ENCODE data around the gene PSEN1. TPM values are rescaled to one million over a fixed set of nuclear protein-coding genes. Genes with fewer than 3 reads are reported as not detected.

The PSEN1 gene
- total and polyA plus RNA-seq, 2 of the 8 experiments (the other 6 are each of a cell fraction or from before 2014, with no cell fraction given) = 10.1 to 38.7 TPM

DNA sequence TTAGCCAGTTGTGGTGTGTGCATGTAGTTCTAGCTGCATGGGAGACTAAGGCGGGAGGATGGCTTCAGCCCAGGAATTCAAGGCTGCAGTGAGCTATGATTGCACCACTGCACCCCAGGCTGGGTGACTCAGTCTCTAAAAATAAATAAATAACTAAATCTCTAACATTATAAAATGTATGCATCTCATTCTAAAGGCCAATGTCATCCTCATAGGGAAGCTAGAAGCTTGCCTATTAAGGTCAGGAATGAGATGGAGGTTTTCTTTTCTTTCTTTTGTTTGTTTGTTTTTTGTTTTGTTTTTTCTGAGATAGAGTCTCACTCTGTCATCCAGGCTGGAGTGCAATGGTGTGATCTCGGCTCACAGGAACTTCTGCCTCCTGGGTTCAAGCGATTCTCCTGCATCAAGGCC lies 52.2 kb downstream of the PSEN1 start:
- Histone ChIP-seq H3K4ac (replicated peaks; ENCODE audit: insufficient read length, low read depth, low read length) (no peak overlapping the region), H3K36me3 (ENCODE audit: control insufficient read depth in 2 of 4, insufficient read depth in 4 of 4, low read length in 3 of 4) (peaks cover 0 to 22% (median 6%) of the 10 kb centered on the region in 4 experiments; a peak in 3 of 8 replicates), H3K9me3 (ENCODE audit: insufficient read depth in 2 of 2, low read depth in 1 of 2, low read length in 1 of 2) (no peaks in the 10 kb centered on the region; a peak in 1 of 4 replicates), H3K4me3 (ENCODE audit: extremely low read depth in 1 of 4, insufficient read depth in 2 of 4, low read depth in 3 of 4, low read length in 4 of 4) (no peak overlapping the region), H4K5ac (ENCODE audit: insufficient read length, low read depth, low read length) (no peak overlapping the region), H3K18ac (ENCODE audit: extremely low read depth, low read length) (no peak overlapping the region), H4K91ac (replicated peaks; ENCODE audit: insufficient read length, low read length) (no peak overlapping the region), H2AK5ac (ENCODE audit: low read depth, low read length) (no peak overlapping the region), H3K23ac (ENCODE audit: insufficient read length) (no peak overlapping the region), H2BK12ac (ENCODE audit: low read depth, low read length) (no peak overlapping the region), H3K9ac (replicated peaks in 1 of 4; ENCODE audit: extremely low read depth in 1 of 4, low read depth in 3 of 4, low read length in 3 of 4) (no peak overlapping the region), H4K8ac (ENCODE audit: extremely low read depth, insufficient read depth, low read length) (no peak overlapping the region), H3K23me2 (ENCODE audit: low read depth, low read length) (no peaks in the 10 kb centered on the region), H2BK20ac (ENCODE audit: low read length) (no peak overlapping the region), H3K27me3 (replicated peaks in 1 of 4; ENCODE audit: control insufficient read depth in 3 of 4, extremely low read depth in 1 of 4, insufficient read depth in 3 of 4, low read length in 3 of 4) (no peaks in the 10 kb centered on the region), H3K79me2 (ENCODE audit: control insufficient read depth in 1 of 2, insufficient read depth in 2 of 2, low read length in 2 of 2) (no peaks in the 10 kb centered on the region), H2BK15ac (ENCODE audit: low read length) (no peak overlapping the region), H3K4me1 (replicated peaks in 1 of 4; ENCODE audit: control insufficient read depth in 3 of 4, insufficient read depth in 4 of 4, low read length in 3 of 4) (no peaks in the 10 kb centered on the region), H3K4me2 (ENCODE audit: insufficient read depth in 1 of 2, low read depth in 2 of 2, low read length in 2 of 2) (no peak overlapping the region), H3K56ac (replicated peaks; ENCODE audit: insufficient read length, low read depth, low read length) (no peak overlapping the region), H4K20me1 (replicated peaks in 1 of 2; ENCODE audit: control insufficient read depth in 1 of 2, insufficient read depth in 2 of 2, low read length in 2 of 2) (no peaks in the 10 kb centered on the region), H2BK5ac (ENCODE audit: low read depth, low read length) (no peak overlapping the region), H2BK120ac (replicated peaks; ENCODE audit: low read depth, low read length) (no peak overlapping the region), H3K79me1 (ENCODE audit: low read depth, low read length) (no peaks in the 10 kb centered on the region), H3K14ac (ENCODE audit: insufficient read length) (no peak overlapping the region), H2AFZ (ENCODE audit: low read length) (no peak overlapping the region), H3K27ac (ENCODE audit: low read depth, low read length) (no peak overlapping the region)
- POLR2A ChIA-PET (ENCODE audit: partially characterized antibody) = no interaction called here
- DNase-seq (ENCODE audit: low read depth in 1 of 2, low spot score in 2 of 2) = no peak
- CTCF ChIA-PET (ENCODE audit: partially characterized antibody) = interaction anchor here (0.6 to 1.3 kb wide), 3 partner anchors 12 to 62 kb away, joined by 3 read pairs; no protein-coding TSS in a partner anchor
- no peak for FAIRE-seq
- WGBS, 2 experiments (ENCODE audit: extremely low coverage in 1 of 2, insufficient coverage in 1 of 2, insufficient read length in 1 of 2, insufficient replicate concordance in 2 of 2, low coverage in 1 of 2, low lambda C conversion rate in 2 of 2, missing lambda C conversion rate in 1 of 2) = 93% methylated on average over 3 of the region's 3 CpGs; no CpG with 5 or more reads in 1 of the 2 experiments
- TF ChIP-seq KDM5A (IDR thresholded peaks at IDR 0.05; ENCODE audit: low read length) (no peak), TCF12 (IDR thresholded peaks at IDR 0.05; ENCODE audit: low read depth, low read length) (no peak), TAF7 (optimal IDR thresholded peaks at IDR 0.05; ENCODE audit: borderline replicate concordance, low read depth, low read length) (no peak), SIN3A (conservative IDR thresholded peaks at IDR 0.05 in 1 of 2, IDR thresholded peaks at IDR 0.05 in 1 of 2; ENCODE audit: low read depth in 1 of 2, low read length in 2 of 2) (no peak), ZNF274 (IDR thresholded peaks at IDR 0.05; ENCODE audit: borderline replicate concordance, extremely low read depth, low read length) (no peak)

All from H1 (cell line).